Suprapubic skin (tissue), 4 donors: Measurements from ENCODE around the gene GOLPH3.

ENCODE experiments used
- POLR2A ChIP-seq, 2 donors: fragments of 450-650 bp; IDR thresholded peaks; one replicate each; pipeline ENCODE4 v1.6.1; 2017; ENCODE audit warnings: antibody characterized with exemption in 2 of 2, mild to moderate bottlenecking in 2 of 2, moderate library complexity in 2 of 2
- POLR2AphosphoS5 ChIP-seq, 3 donors: sonication (generic); formaldehyde crosslinking; IDR thresholded peaks; one replicate each; pipeline ENCODE4 v1.6.1; 2017; ENCODE audit warnings: antibody characterized with exemption in 3 of 3
- TF ChIP-seq, protein P1 (sequence below), 2 donors: fragments of 200-600 bp in 1 of 2; fragments of 450-650 bp in 1 of 2; sonication (generic) in 1 of 2; IDR thresholded peaks; one replicate each; pipeline ENCODE4 v1.5.1; 2016 to 2019; ENCODE audit warnings: antibody characterized with exemption in 2 of 2, mild to moderate bottlenecking in 1 of 2, moderate library complexity in 1 of 2

GRCh38 chr5:32143617-32144377 is 30.3 kb downstream of the GOLPH3 start:
- no peak for TF ChIP-seq POLR2AphosphoS5 (IDR thresholded peaks at IDR 0.05)
- no peak for TF ChIP-seq POLR2A (IDR thresholded peaks at IDR 0.05)
- TF ChIP-seq, protein P1, sequence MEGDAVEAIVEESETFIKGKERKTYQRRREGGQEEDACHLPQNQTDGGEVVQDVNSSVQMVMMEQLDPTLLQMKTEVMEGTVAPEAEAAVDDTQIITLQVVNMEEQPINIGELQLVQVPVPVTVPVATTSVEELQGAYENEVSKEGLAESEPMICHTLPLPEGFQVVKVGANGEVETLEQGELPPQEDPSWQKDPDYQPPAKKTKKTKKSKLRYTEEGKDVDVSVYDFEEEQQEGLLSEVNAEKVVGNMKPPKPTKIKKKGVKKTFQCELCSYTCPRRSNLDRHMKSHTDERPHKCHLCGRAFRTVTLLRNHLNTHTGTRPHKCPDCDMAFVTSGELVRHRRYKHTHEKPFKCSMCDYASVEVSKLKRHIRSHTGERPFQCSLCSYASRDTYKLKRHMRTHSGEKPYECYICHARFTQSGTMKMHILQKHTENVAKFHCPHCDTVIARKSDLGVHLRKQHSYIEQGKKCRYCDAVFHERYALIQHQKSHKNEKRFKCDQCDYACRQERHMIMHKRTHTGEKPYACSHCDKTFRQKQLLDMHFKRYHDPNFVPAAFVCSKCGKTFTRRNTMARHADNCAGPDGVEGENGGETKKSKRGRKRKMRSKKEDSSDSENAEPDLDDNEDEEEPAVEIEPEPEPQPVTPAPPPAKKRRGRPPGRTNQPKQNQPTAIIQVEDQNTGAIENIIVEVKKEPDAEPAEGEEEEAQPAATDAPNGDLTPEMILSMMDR (IDR thresholded peaks at IDR 0.05), result no peak
